ENCODE measurements around the gene CRTC1. TPM values are rescaled to one million over a fixed set of nuclear protein-coding genes. Genes with fewer than 3 reads are reported as not detected.
A peak's percentile ranks its signal among the peaks of the same experiment; 100 is the strongest.

Gene CRTC1, protein sequence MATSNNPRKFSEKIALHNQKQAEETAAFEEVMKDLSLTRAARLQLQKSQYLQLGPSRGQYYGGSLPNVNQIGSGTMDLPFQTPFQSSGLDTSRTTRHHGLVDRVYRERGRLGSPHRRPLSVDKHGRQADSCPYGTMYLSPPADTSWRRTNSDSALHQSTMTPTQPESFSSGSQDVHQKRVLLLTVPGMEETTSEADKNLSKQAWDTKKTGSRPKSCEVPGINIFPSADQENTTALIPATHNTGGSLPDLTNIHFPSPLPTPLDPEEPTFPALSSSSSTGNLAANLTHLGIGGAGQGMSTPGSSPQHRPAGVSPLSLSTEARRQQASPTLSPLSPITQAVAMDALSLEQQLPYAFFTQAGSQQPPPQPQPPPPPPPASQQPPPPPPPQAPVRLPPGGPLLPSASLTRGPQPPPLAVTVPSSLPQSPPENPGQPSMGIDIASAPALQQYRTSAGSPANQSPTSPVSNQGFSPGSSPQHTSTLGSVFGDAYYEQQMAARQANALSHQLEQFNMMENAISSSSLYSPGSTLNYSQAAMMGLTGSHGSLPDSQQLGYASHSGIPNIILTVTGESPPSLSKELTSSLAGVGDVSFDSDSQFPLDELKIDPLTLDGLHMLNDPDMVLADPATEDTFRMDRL
- 2.3 and 5.5 TPM in 2 replicates for total RNA-seq

DNA sequence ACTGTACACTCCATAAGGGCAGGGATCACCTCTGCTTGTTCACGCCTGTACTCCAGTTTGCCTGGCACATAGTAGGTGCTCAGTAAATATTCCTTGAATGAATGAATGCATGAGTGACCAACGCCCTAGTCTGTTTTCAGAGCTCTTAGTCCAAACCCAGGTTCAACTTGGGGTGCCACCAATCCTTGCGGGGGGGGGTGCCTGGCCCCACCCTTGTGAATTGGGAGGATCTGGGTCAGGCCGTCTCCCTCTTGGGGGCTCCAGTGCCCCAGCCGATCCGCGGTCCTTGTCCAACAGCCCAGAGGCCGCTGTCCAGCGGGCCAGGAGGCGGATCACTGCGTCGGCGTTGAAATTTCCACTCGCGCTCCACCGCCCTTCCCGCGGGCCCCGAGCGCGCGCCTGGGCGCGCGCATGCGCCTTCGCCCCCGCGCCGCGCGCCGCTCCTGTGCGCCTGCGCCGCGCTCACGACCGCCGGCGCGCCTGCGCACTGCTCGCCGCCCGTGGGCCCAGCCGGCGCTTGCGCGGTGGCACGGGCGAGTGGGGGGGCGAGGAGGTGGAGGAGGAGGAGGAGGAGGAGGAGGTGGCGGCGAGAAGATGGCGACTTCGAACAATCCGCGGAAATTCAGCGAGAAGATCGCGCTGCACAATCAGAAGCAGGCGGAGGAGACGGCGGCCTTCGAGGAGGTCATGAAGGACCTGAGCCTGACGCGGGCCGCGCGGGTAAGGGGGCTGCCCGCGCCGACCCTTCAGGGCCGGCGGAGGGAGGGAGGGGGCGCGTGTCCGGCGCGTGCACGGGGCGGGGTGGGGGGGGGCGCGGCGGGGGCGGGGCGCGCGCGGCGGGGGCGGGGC, at the start of gene CRTC1:
CRTC1 (plus strand) TSS at position 572 of the 849 bp plus-strand sequence; CDS start at position 595, 23 bp downstream.
- TF ChIP-seq, protein P1, sequence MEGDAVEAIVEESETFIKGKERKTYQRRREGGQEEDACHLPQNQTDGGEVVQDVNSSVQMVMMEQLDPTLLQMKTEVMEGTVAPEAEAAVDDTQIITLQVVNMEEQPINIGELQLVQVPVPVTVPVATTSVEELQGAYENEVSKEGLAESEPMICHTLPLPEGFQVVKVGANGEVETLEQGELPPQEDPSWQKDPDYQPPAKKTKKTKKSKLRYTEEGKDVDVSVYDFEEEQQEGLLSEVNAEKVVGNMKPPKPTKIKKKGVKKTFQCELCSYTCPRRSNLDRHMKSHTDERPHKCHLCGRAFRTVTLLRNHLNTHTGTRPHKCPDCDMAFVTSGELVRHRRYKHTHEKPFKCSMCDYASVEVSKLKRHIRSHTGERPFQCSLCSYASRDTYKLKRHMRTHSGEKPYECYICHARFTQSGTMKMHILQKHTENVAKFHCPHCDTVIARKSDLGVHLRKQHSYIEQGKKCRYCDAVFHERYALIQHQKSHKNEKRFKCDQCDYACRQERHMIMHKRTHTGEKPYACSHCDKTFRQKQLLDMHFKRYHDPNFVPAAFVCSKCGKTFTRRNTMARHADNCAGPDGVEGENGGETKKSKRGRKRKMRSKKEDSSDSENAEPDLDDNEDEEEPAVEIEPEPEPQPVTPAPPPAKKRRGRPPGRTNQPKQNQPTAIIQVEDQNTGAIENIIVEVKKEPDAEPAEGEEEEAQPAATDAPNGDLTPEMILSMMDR (IDR thresholded peaks at IDR 0.05; ENCODE audit: insufficient read depth, low read length, poor library complexity, severe bottlenecking): no peak
- Histone ChIP-seq H3K36me3 (ENCODE audit: control insufficient read depth, insufficient read depth, low read length) (no peaks in the 10 kb centered on the region), H3K27me3 (ENCODE audit: control insufficient read depth, insufficient read depth, low read length) (no peaks in the 10 kb centered on the region), H3K4me3 (ENCODE audit: low read depth, low read length) (peak within 1 kb of the TSS; percentile 86)
- peak; percentile 31 for DNase-seq (ENCODE audit: low read depth)

DNA sequence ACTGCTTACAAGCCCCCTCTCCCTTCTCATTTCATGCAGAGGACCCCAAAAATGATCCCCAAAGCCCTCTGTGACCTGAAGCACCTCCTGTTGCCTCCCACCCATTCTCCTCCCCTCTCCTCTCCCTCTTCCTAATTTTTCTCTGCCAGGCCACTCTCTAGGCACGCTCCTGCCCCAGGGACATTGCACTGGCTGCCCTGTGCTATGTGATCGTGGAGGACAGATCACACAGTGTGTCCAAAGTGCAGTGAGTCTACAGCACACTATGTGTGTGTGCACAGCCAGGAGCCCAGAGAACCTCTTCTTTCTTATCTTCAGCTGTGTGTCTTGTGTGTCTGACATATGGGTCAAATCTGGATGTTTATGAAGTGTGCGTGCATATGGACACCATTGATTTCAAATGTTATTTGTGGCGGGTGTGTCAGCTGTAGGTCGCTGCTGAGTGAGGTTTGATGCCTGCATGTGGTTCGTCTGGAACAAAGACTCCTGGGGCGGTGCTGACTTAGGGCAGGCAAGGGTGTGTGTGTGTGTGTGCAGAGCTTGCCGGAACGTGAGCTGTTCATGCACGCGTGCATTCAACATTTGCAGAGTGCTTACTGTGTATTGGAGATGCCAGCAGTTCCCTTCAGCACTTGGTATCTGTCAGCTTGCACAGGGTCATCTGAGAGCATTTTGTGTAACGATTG, 48.7 kb upstream of the CRTC1 start:
- no peaks in the 10 kb centered on the region for H3K36me3 ChIP-seq (ENCODE audit: control insufficient read depth, insufficient read depth, low read length)
- peaks cover 6% of the 10 kb centered on the region for H3K27me3 ChIP-seq (ENCODE audit: control insufficient read depth, insufficient read depth, low read length)
- H3K4me3 ChIP-seq (ENCODE audit: low read depth, low read length): no peak overlapping the region
- TF ChIP-seq, protein P1 (IDR thresholded peaks at IDR 0.05; ENCODE audit: insufficient read depth, low read length, poor library complexity, severe bottlenecking): no peak
- DNase-seq (ENCODE audit: low read depth): no peak

DNA sequence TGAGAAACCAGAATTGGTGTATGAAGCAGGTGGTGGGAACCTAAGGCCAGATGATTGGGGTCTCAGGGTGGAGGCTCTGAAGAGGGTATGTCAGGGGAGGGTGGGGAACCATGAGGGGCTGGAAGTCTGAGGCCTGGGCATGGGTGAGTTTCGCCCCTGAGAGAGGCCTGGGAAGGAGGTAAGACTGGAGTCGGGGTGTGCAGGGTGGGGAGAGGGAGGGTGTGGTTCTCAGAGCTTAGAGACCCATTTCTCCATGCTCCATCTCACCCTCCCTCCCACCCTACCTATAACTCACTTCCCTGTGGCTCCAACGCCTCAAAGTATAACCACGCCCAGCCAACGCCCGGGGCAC, 47.7 kb upstream of the CRTC1 start:
- DNase-seq (ENCODE audit: low read depth): no peak
- Histone ChIP-seq H3K4me3 (ENCODE audit: low read depth, low read length) (no peak overlapping the region), H3K27me3 (ENCODE audit: control insufficient read depth, insufficient read depth, low read length) (peaks cover 6% of the 10 kb centered on the region), H3K36me3 (ENCODE audit: control insufficient read depth, insufficient read depth, low read length) (no peaks in the 10 kb centered on the region)
- TF ChIP-seq, protein P1 (IDR thresholded peaks at IDR 0.05; ENCODE audit: insufficient read depth, low read length, poor library complexity, severe bottlenecking): no peak

DNA sequence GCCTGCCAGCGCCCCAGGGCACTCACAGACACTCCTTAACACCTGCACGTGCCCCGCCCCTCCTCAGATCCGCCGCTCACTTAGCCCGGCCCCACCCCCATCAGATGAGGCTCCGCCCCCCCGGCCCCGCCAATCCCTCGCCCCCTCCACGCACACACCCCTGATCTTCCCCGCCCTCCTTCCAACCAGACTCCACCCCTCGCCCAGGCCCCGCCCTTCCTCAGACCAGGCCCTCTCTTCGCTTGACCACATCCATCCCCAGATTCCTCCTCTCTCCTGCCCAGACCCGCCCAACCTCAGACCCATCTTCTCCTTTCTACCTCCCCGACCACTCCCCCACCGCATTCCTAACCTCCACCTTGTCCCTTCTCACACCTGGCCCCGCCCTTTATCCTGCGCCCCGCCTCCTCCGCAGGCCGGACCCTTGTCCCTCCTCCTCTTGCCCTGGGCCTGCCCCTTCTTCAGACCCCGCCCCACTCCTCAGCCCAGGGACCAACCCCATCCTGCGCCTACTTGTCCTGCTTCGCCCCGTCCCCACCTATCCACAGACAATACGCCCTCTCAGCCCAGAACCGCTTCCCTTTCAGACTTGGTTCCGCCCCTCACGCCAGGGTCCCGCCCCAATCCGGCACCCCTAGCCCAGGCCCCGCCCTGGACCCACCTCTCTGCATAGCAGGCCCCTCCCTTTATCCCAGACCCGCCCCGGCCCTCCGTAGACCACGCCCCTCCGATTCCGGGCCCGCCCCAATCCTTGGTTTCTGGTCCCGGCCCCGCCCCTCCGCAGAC, 47.1 kb upstream of the CRTC1 start:
- peak overlapping the region; percentile 73 for H3K4me3 ChIP-seq (ENCODE audit: low read depth, low read length)
- DNase-seq (ENCODE audit: low read depth): peak; percentile 83
- H3K27me3 ChIP-seq (ENCODE audit: control insufficient read depth, insufficient read depth, low read length): peaks cover 6% of the 10 kb centered on the region
- no peaks in the 10 kb centered on the region for H3K36me3 ChIP-seq (ENCODE audit: control insufficient read depth, insufficient read depth, low read length)
- TF ChIP-seq, protein P1 (IDR thresholded peaks at IDR 0.05; ENCODE audit: insufficient read depth, low read length, poor library complexity, severe bottlenecking): no peak

All from kidney epithelial cell (primary cell).